GM18499 (cell line): ENCODE measurements around the gene RPGRIP1L.

Source experiments
- ATAC-seq: cut with Tn5 transposase; IDR thresholded peaks from one replicate; pipeline ENCODE4 v1.9.1; 2021; ENCODE audit warnings: moderate number of reproducible peaks; ENCODE audit not compliant: insufficient read depth, unreplicated experiment

RPGRIP1L gene

DNA sequence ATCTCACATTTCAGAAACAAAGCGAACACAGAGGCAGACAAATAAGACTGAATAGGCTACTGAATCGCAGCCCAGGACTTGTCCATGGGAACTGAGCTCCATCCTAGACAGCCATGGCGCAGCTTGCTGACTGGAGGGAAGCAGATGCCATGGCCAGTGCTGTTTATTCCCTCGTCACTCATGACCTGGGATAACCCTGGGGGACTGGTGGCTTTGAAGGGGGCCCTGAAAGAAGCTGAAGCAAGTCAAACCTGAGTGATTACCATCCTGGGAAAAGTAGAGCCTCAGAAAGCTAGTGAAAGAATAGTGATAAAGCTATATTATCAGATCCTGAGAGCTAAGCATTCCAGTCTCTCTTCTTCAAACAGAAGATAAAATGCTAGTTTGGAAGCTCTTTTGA is 94.1 kb downstream of the RPGRIP1L start:
- no peak for ATAC-seq

DNA sequence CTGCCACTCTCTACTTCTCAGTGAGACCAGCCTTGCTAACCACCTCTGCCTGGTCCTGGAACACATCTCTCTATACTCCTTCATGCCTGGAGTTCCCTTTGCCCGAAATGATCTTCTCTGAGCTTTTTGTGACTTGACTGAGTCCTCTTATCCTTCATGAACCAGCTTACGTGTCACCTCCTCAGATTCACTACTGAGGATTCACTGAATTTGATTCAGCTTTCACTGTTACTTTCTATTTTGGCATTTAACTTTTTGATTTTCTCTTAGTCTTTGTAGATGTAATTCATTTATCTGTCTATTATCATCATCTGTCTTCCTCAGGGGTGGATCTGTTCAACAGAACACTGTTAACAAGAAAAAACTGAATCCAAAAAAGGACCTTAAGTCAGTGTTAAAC is 95.6 kb downstream of the RPGRIP1L start:
- no peak for ATAC-seq

DNA sequence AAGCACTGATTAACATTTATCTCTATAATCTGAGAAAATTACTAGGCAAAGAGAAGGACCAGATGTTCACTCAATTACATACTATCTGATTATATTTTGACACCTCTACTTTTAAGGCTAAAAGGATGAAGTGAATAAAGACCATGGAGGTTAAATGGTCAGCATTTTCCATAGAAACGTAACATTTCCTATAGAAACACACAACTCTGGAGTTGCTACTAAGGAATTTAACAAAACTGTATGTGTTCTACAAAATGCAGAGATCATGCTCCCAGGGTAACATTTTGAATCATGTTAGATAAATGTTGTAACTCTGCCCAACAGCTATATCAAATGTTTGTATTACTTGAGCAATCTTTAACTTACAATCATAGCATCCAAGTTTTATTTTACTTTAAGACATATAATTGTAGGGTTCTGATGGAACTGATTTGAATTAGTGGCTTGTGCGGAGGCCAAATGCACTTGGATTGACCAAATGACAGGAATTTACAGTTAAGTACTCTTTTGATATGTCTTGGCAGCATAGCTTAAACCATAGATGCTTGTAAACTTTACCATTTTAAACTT is 97.7 kb downstream of the RPGRIP1L start:
- ATAC-seq: no peak

DNA sequence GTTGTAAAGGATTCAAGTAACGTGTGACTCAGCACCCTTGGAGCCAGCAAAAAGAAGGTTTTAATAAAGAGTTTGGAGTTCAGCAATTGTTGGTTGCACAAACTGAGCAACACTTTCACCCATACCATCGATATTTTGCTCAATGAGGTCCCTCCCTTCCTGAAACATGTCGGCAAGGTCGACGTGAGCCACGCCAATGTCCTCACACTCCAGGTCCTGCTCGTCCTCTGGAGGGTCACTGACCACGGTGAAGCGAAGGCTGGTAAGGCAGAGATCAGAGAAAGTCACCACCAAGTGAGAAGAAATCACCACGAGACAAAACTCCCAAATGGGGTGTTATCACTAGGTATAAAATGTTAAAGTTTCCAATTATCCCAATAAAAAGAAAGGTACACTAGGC is 98.3 kb downstream of the RPGRIP1L start:
- ATAC-seq: no peak

DNA sequence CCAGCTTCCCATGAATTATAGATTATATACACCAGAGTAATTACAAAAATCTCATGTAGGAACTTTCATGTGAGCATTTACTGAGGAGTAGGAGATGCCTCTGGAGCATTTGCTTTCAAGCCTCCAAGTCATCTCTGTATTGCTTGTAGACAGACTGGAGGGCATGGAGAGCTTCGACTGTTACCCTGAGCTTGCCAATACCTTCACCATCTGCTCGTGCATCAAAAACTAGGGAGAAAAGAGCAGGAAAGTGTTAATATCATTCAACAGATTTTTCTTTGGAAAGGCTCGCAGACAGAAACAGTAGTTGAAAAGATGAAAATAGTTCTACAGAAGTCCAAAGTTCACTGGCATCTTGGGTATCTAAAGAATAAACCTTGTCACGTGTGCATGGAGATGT is 101.7 kb downstream of the RPGRIP1L start:
- ATAC-seq: no peak

DNA sequence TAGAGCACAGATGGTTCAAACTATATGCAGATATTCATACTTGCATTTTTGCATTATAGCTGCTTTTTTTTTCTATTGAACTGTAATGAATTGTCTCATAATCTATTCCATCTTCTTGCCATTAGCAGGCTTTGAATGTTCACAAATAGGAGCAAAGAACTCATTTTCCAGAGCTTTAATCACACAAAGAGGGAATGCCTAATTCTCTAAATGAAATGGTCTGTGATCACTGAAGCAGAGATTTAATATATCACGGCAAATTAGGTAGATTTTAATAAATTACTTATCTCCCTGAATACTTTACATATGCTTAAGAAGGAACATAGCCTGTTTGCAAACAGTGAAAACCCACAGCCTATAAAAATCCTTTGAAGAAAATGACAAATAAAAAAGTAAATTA is 103.0 kb downstream of the RPGRIP1L start:
- ATAC-seq: no peak

DNA sequence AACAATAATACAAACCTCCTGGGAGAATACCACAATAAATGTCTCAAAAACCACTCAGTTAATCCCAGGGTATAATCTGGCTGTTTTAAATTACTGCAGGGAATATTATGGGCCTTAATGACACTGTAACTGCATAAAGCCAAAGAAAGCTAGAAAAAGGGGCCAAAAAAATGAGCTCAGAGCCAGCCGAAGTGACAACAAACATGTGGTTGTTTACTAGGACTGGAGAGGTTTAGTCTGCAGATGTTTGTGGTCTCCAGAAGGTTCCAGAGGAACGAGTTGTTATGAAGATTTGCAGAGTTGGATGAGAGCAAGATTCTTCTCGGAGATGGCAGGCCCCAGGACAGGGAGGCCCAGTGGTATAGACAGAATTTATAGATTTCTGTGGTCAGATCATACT is 103.5 kb downstream of the RPGRIP1L start:
- ATAC-seq: no peak

DNA sequence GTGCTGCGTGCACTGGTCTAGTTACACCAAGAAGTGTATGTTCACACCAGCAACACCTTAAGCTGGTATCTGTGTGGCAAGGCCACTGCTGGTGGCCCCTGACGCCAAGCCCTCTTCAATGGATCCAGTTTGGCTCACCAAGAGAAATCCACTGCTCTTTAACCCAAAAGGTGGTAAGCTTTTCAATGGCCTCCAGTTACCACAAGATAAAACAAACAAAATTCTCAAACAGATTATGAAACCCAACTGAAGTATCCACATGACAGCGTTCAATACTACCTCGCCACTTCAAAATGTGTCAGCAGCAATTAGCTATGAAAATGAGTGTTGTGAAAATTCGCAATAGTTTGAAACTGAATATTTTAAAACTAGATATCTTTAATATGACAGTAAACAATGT is 104.1 kb downstream of the RPGRIP1L start:
- no peak for ATAC-seq

DNA sequence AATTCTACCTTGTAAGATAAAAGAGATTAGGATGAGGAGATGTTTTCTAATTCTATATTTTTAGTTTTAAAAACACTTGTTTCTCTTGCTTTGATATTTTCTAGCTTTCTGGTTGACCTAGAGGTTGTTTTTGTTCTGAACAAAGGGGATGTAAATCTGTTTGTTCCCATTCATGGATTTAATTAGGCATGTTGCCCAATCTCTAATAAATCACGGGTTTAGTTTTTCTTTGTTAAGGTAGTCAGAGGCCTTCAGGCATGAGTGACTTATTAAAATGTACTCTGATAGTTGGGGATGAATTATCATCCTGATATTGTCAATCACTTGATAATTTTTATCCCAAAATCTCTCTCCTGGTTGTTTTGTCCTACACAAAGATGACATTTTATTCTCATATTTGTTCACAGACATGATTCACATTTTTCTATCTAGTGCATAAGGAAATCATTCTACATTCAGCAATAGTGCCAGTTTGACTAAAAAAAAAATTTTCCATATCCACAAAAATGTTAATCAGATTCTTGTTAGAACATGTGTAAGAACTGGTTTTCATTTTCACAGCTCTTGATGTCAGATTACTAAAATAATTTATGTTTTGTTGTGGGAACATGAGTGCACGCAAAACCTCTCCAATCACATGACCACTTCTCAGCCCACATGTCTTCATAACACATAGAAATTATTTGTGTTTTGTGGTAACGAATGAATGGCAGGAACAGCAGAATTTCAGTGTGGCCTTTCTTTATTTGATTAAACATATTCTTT is 105.0 kb downstream of the RPGRIP1L start:
- no peak for ATAC-seq

DNA sequence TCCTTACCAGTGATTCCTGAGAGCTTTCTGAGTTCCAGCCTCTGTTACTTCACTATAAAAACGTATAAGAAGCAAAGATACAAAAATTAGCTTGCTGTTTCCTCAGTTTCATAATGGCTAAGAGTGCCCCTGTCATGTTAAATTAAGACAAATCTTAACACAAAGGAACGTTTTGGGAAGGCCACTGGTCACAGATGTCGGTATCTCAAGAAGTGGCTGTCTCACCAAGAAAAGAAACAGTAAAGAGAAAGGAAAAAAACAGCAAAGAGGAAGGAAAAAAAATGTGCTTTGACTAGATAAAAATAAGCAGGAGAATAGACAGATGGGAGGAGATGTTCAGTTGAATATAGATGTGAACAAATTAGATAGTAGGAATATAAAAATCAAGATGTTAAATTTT is 105.9 kb downstream of the RPGRIP1L start:
- ATAC-seq: no peak

DNA sequence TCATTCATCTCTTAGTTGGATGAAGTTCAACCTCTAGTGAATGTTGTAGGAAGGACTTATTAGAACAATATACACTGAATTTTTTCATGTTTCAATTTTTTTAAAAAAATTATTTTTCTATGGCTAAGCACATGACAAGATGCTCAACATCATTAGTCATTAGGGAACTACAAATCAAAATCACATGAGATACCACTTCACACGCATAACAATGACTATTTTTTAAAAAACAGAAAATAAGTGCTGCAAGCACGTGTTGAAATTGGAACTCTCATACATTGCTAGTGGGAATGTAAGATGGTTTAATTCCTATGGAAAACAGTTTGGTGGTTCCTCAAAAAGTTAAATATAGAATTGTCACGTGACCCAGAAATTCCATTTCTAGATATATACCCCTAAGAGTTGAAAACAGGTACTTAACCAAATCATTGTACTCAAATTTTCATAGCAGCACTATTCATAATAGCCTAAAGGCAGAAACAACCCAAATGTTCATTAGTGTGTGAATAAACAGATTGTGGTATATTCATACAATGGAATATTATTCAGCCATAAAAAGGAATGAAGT is 115.5 kb downstream of the RPGRIP1L start:
- ATAC-seq: no peak

DNA sequence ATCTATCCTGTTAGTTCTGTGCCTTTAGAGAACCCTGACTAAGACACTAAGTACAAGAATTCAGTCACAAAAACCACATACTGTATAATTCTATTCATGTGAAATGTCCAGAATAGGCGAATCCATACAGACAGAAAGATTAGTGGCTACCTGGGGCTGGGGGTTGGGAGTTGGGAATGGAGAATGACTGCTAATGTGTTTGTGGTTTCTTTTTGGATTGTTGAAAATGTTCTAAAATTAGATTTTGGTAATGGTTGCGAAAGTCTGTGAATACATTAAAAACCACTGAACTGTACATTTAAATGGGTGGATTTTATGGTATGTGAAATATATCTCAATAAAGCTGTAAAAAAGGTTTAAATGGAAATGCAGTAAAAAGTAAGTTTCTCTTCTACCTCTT is 120.3 kb downstream of the RPGRIP1L start:
- ATAC-seq: no peak

DNA sequence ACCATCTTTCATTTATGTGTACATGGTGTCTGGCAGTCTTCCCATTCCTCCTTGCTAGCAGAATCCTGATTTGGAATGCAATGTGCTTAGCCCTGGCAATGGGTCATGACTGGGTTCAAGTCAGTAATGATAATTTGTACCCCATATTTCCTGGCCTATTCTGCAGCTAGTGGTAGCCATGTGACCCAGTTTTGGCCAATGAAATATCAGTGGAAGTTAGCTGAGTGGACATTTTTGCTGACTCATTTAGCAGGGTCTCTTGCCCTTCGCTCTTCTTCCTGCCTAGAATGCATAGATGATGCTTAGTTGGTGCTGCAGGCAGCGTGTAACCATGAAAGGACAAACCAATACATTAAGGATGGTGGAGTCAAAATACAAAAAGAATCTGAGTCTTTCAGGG is 121.9 kb downstream of the RPGRIP1L start:
- no peak for ATAC-seq

DNA sequence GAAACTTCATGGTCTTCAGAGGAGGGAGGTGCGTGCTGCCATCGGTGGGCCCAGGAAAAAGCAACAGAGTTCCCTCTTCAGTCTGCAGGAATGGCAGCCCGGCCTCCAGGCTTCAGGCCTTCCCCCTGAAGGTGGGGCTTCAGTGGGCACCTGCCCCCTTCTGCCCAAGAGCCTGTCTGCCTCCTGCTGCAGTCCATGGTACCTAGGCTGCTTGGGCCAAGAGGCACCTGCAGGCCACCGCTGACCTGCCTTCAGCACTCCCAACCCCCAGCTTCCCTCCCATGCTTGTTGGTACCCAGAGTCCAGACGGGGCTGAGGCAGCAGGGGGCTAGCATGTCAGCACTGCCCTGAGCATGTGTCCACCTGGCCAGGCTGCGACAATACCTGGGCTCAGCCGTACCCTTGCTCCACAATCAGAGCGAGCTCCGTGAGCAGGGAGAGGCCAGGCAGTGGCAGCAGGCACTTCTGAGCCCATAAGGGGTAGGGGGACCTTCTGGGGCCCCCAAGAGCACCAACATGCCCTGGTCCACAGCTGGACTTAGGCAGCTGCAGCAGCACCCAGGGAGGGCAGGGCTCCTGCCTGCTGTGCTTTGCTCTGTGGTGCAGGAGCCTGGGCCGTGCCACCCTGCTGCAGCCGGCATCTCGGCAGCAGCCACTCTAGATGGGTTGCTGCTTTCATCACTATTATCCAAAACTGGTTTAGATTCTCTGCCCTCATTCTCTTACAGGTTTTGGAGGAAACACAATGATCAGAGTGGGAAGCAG is 123.4 kb downstream of the RPGRIP1L start:
- ATAC-seq: no peak

DNA sequence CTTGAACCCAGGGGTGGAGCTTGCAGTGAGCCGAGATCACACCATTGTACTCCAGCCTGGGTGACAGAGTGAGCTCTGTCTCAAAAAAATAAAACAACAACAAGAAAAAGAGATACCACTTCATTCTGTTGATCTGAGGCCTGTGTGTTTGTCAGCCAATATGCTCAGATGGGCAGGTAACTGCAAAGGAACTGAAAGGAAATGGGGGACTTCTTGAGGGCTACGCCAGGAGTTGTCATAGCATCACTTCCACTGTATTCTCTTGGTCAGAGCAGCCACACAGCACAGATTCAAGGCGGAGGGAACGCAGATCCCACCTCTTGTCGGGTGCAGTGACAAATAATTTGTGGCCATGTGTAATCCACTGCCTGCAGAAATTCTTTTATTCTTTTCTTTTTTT is 126.8 kb downstream of the RPGRIP1L start:
- ATAC-seq: no peak

DNA sequence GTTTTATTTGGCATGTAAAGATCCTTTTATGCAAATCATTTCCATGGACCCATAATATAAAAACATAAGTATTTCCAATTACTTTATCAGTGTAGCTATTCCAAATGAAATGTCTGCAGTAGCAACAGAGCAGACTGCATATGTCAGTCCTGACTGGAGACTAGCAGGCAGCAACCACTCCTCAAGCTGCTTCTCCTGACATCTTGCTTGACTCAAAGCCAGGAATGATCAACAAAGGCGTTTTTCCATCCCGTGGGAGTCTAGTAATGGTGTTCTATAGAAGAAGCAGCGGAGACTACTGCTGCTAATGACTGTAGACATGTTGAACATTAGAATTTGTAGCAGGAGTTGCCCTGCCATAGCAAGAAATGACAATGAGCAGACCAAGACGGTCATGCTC is 127.4 kb downstream of the RPGRIP1L start:
- ATAC-seq: no peak

DNA sequence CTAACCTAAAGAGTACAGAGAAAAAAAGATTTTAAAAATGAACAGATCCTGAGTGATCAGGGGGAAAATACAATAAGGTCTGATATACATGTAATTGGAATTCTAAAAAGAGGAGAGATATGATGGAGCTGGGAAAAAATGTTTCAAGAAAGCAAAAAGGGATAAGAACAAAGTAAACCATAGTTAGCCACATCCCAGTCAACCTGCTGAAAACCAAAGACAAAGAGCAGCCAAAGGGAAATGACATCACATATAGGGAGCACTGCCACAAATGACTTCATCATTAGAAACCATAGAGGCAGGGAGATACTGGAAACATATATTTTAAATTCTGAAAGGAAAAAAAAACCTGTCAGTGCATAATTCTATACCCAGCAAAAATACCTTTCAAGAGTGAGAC is 131.9 kb downstream of the RPGRIP1L start:
- no peak for ATAC-seq

DNA sequence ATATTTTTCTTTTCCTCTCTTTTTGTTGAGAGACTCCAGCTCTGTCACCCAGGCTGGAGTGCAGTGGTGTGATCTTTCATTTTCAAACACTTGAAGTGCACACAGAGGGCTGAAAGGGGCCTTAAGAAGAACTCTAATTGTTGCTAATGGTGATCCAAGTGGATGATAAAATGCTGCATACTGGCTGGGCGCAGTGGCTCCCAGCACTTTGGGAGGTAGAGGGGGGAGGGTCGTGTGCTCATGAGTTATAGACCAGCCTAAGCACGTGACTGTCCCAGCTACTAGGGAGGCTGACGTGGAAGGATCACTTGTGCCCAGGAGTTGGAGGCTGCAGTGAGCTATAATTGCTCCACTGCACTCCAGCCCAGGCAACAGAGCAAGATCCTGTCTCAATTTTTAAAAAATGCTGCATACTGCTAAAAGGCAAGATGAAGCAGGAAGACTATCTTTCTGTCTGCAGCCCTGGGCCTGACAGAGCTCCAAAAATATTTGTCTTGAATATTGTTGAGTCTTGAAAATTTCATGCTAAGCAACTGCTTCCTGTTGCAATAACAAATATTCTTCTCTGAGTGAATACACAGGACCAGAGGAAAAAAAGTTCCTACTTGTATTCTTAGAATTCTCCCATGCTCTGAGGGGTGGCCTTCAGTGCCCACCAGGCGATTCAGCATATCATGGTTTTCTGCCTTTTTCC is 137.0 kb downstream of the RPGRIP1L start:
- no peak for ATAC-seq

DNA sequence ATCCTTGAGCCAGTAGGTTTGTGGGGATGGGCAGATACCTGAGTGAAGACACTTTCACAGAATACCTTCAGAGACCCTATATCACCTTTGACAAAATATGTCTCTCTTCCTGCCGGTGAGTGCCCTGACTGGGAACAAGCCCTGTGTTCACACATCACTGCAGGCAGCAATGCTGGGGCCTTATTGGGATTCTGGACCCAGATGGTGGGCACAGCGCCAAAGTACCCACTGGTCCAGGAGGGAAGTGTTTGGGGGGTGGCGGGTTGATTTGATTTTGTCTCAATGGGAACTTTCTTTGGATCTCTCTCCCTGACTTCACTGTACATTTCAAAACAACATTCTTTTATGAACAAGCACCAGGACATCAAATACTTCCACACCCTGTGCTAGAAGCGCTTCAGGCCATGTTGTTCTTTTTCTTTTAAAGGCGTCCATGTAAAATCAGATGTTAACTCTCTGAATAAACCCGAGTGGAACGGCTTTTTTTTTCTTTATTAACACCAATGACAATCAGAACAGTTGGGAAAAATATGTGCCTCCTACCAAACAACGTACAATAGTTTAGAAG is 138.3 kb downstream of the RPGRIP1L start:
- ATAC-seq: no peak

DNA sequence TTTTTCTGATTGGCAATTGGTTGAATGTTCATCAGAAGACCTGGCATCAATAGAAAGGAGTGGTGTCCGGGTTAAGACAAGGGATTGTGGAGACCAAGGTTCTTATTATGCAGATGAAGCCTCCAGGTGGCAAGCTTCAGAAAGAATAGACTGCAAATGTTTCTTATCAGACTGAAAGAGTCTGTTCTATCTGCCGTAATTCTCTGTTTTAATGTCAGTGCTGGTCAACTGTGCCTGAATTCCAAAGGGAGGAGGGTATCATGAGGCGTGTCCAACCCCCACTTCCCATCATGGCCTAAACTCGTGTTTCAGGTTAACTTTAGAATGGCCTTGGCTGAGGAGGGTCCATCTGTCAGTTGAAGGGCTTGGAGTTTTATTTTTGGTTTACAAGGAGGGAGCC is 140.2 kb downstream of the RPGRIP1L start:
- no peak for ATAC-seq
